GM19023 (cell line): ENCODE results near the gene FAIM2.
"Not testable (repeated sequence)": the region's sequence is repeated elsewhere in the genome, so short reads cannot be mapped to it uniquely, and the experiment has no call there.

Experiments
- ATAC-seq: cut with Tn5 transposase; IDR thresholded peaks from one replicate; pipeline ENCODE4 v1.9.1; 2021; ENCODE audit warnings: mild to moderate bottlenecking, moderate library complexity; ENCODE audit not compliant: unreplicated experiment

The FAIM2 gene

DNA sequence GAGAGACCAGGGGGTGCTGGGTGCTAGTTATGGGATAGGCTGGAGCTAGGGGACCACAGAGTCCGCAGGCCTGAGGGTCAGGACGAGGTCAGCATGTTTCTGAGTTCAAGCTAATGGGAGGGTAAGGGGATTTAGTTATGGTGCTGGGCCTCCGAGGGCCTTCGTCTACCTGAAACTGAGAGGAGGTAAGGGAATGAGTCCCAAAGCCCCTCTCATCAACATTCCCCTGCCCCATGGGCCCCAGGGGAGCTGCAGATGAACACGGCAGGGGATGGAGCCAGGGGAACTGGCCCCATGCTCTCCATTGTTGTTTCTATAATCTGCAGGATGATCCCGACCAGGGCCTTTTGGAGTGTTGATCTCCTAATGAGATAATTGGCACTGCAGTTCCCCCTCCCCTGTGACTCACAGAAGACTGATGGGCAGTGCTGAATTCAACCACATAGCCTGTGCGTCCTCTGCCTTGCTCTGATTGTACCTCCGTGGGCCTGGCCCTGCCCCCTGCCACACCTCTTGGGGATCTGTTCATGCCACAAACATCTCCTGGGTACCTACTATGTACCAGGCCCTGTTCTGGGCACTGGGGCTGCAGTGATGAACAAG lies 21.4 kb downstream of the FAIM2 start:
- ATAC-seq, result no peak

DNA sequence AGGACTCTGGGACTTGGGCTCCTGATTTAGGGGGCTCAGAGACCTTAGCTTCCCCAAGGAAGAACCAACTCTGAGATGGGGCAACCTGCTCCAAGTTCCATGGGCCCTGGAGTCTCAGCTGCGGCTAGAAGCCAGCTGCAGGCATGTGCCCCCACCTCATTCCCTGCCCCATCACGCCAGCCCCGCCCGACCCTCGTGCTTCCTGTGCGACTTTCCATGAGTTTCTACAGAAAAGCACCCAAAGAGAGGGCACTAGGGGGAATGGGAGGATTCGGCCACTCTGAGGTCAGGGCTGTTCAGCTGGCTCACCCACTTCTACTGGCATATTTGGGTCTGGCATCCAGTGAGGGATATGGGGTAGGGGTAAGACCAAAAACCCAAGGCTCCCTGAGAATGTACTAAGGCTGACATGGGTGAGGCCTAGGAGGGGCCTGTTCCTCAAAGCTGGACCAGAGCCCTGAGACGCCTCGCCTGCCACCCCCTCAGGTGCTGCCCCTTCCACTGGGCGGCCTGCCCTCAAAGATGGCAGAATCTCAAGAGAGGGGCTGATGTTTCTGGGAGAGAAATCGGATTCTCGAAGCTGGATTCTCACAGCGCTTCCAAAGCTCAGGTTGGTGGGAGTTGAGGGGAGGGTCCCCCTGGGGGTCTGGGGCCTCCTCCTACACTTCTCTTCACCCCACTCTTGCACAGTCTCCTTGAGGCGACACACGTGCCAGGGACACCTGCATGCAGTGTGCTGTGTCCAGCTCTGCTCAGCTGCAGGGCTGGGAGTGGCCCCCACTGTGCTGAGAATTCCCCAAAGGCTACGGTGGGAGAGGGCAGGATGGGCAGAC lies 22.1 kb downstream of the FAIM2 start:
- no peak for ATAC-seq

GRCh38 chr12:49880756-49881414 lies 22.8 kb downstream of the FAIM2 start:
- no peak for ATAC-seq

- ATAC-seq, result not testable (repeated sequence)
Measured at GRCh38 chr12:49879065-49879464, 24.6 kb downstream of the FAIM2 start.

- ATAC-seq, result no peak
Measured at GRCh38 chr12:49878021-49878420, 25.7 kb downstream of the FAIM2 start.

DNA sequence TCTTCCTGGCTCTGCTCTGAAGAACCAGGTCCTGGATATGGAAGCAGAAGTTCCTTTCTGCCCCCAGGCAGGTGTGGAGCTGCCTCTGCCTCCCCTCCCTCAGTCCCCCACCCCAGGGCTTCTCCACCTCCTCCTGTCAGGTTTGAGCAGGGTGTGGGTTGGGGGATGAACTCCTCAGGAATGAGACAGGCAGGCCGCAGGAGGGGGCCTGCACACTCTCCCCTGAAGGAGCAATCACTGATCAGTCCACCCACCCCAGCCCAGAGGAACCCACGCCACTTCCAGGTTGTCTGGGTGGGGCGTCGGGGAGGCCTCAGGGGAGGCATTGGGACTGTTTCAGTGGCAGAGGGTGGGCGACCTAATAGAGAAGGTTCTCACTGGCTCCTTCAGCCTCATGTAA lies 26.6 kb downstream of the FAIM2 start:
- ATAC-seq, result no peak

DNA sequence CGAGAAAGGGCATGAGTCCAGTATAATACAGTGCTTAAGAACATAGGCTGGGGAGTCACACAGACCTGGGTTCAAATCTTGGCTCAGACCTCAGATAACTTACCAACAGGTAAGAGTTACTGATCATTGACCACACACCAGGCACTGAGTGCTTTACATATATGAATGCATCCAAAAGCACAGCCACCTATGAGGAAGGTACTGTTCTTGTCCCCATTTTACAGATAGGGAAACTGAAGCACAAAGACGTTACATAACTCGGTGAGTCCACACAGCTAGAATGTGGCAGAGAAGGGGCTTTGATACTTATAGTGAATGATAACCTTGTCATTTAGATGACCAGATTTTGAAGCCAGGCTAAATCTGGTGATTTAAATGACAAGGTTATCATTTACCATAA lies 27.6 kb downstream of the FAIM2 start:
- no peak for ATAC-seq

- no peak for ATAC-seq
Measured at GRCh38 chr12:49875115-49875720, 28.5 kb downstream of the FAIM2 start.

GRCh38 chr12:49874142-49874897 lies 29.4 kb downstream of the FAIM2 start:
- ATAC-seq, result no peak

- no peak for ATAC-seq
Measured at GRCh38 chr12:49873361-49873934, 30.3 kb downstream of the FAIM2 start.

DNA sequence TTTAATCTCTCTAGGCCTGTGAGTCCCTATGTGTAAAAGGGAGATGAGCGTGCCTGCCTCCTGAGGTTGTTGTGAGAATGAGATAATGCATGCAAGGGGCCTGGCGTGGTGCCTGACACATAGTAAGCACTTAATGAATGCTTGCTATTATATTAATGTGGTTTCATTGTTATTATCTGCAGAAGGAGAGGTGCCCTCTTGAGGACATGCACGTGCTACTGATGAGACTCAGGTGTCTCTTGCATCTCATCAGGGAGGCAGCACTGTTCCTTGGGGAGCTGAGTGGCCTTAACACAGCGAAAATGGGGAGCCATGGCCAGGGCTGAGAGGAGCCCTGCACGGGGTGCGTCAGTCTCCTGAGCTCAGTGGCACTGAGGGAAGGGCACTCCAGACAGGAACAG lies 30.9 kb downstream of the FAIM2 start:
- ATAC-seq, result no peak

DNA sequence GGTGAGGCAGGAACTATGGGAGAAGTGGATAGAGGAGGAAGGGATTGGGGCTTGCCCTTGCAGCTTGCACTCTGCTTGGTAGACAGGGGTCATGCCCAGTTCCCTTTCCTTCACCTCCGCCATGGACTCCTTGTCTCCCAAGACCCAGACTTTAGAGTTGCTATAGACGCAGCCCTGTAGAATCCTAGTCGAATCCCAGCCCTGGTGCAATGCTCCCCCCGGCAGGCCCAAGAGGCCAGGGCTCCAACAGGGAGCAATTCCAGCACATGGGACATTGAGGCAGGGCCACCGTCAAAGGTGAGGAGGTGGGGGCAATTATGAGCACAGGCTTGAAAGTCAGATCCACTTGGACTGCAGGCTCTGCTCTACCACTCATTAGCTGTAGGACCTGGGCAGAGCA lies 31.3 kb downstream of the FAIM2 start:
- no peak for ATAC-seq

DNA sequence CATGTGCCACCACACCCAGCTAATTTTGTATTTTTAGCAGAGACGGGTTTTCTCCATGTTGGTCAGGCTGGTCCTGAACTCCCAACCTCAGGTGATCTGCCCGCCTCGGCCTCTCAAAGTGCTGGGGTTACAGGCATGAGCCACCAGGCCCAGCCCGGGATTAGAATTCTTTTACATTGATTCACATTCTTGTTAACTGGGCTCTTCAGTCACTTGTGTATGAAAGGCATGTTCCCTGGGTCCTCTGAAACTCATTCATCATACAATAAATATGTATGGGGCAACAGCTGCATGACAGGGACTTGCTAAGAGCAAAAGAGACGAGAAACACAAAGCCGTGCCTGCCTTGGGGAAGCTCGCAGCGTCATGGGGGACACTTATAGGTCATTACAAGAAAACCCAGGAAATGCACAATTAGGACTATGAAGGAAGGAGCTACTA lies 31.9 kb downstream of the FAIM2 start:
- ATAC-seq, result not testable (repeated sequence)

DNA sequence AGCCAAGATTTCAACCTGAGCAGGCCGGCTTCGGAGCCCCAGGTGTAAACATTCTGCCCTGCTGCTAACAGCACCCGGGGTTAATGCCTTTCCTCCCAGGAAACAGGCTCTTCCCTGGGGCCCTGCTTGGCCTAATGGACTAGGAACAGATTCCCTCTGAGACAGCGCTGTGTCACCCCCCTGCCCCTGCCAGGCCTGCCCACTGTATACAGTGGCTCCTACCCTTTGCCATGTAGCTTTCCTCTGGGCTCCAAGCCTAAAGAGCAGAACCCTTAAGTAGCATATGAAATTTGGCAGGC lies 32.5 kb downstream of the FAIM2 start:
- ATAC-seq, result no peak

DNA sequence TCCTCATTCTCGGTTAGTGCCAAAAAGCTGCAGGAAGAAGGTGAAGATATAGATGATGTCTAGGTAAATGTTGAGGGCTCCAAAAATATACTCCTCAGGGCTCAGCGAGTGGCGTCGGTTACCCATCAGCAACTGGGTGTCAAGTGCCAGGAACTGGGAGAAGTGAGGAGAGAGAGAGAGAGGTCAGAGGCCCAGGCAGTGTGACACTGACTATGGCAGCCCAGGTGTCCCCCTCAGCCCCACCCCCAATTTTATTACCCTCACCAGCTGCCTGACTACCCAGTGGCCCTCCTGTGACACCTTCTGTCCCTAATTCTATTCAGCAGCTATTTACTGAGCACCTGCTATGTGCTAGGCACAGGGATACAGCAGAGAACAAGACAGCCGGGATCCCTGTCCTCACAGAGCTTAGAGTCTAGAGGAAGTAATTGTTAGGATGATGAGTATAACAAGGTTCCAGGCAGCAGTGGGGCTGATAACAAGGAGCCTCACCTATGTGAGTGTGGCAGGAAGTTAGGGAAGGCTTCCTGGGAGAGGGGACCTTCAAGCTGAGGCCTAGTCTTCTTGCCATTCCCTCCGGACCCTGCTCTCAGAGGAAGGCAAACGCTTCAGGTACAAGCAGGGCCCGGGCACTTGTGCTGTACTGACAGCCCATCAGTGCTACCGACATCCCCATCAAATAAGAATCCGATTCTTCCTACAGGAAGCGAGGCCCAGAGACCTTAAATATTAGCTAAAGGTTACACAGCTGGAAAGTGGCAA lies 33.0 kb downstream of the FAIM2 start:
- no peak for ATAC-seq

- no peak for ATAC-seq
Measured at GRCh38 chr12:49869816-49870500, 33.7 kb downstream of the FAIM2 start.

GRCh38 chr12:49868952-49869815 lies 34.5 kb downstream of the FAIM2 start:
- no peak for ATAC-seq

DNA sequence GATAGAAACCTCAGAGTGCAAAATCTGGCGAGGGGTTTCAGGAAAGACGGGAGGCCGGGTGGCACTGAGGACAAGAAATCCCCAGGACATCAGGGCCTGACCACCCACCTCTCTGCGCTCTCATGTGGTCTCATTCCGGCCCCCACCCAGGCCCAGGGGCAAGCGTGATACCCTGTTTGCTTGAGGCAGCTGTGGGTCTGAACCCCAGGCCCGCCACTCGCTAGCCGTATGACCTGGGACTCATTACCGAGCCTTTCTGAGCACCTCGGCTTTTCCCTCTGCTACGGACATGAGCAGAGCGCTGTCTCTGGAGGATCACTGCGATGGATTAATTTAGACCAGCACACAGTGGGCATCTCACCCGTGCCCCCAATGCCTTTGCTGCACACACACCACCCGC lies 35.3 kb downstream of the FAIM2 start:
- no peak for ATAC-seq
